H9 (cell line): Measurements from ENCODE around the gene PLEKHG3. TPM values are rescaled to one million over a fixed set of nuclear protein-coding genes. Genes with fewer than 3 reads are reported as not detected.

Source experiments
- DNase-seq: peaks from one replicate; pipeline ENCODE4 v3.0.0-alpha.2; 2017
- H2AFZ ChIP-seq: one replicate; pipeline ENCODE4 v1.6.1; 2013; ENCODE audit warnings: mild to moderate bottlenecking, low read length, control low read depth, moderate library complexity
- H2AK5ac ChIP-seq: 2 replicates; pipeline ENCODE4 v1.6.1; 2013; ENCODE audit warnings: low read length, control low read depth, mixed read lengths; ENCODE audit not compliant: insufficient read length
- H2BK120ac ChIP-seq: one replicate; pipeline ENCODE4 v1.6.1; 2013; ENCODE audit warnings: low read depth, mild to moderate bottlenecking, low read length, control low read depth, inconsistent platforms; ENCODE audit not compliant: poor library complexity, severe bottlenecking
- H2BK12ac ChIP-seq: 2 replicates; pipeline ENCODE4 v1.6.1; 2013; ENCODE audit warnings: low read length, control low read depth, mixed read lengths, low read depth; ENCODE audit not compliant: insufficient read length
- H2BK15ac ChIP-seq: 2 replicates; pipeline ENCODE4 v1.6.1; 2013; ENCODE audit warnings: low read depth, low read length, control low read depth
- H2BK20ac ChIP-seq: one replicate; pipeline ENCODE4 v1.6.1; 2013; ENCODE audit warnings: low read depth, mild to moderate bottlenecking, low read length, control low read depth, inconsistent platforms; ENCODE audit not compliant: poor library complexity, severe bottlenecking
- H2BK5ac ChIP-seq: 2 replicates; pipeline ENCODE4 v1.6.1; 2013; ENCODE audit warnings: low read length, control low read depth, mixed read lengths; ENCODE audit not compliant: insufficient read length
- H3K14ac ChIP-seq: 2 replicates; pipeline ENCODE4 v1.6.1; 2013; ENCODE audit warnings: low read length, control low read depth; ENCODE audit not compliant: insufficient read depth
- H3K18ac ChIP-seq: 2 replicates; pipeline ENCODE4 v1.6.1; 2013; ENCODE audit warnings: low read depth, mild to moderate bottlenecking, mixed read lengths, low read length, control low read depth; ENCODE audit not compliant: insufficient read length
- H3K23ac ChIP-seq: 2 replicates; pipeline ENCODE4 v1.6.1; 2013; ENCODE audit warnings: low read length, control low read depth, mixed read lengths, low read depth; ENCODE audit not compliant: insufficient read length
- H3K23me2 ChIP-seq: 2 replicates; pipeline ENCODE4 v1.6.1; 2013; ENCODE audit warnings: low read depth, mild to moderate bottlenecking, mixed read lengths, low read length, control low read depth; ENCODE audit not compliant: insufficient read length, poor library complexity, severe bottlenecking
- H3K27ac ChIP-seq: 2 replicates; pipeline ENCODE4 v1.5.1; 2013; ENCODE audit warnings: low read length, control low read depth, mixed read lengths, low read depth; ENCODE audit not compliant: insufficient read length
- H3K27me3 ChIP-seq: 2 replicates; pipeline ENCODE4 v1.6.1; 2013; ENCODE audit warnings: low read length, control low read depth, inconsistent platforms; ENCODE audit not compliant: insufficient read depth
- H3K4ac ChIP-seq: 2 replicates; pipeline ENCODE4 v1.6.1; 2013; ENCODE audit warnings: low read depth, mild to moderate bottlenecking, control low read depth, inconsistent platforms, low read length, moderate library complexity
- H3K4me1 ChIP-seq: 2 replicates; pipeline ENCODE4 v1.6.1; 2013; ENCODE audit warnings: low read length, control low read depth, inconsistent platforms; ENCODE audit not compliant: insufficient read depth
- H3K4me2 ChIP-seq: 2 replicates; pipeline ENCODE4 v1.6.1; 2013; ENCODE audit warnings: low read length, control low read depth, mixed read lengths; ENCODE audit not compliant: insufficient read length, insufficient read depth
- H3K56ac ChIP-seq: 2 replicates; pipeline ENCODE4 v1.6.1; 2013; ENCODE audit warnings: low read depth, mild to moderate bottlenecking, mixed read lengths, low read length, control low read depth; ENCODE audit not compliant: insufficient read length
- H3K79me1 ChIP-seq: 2 replicates; pipeline ENCODE4 v1.6.1; 2013; ENCODE audit warnings: low read depth, mild to moderate bottlenecking, moderate library complexity, low read length, control low read depth, inconsistent platforms; ENCODE audit not compliant: insufficient read depth, poor library complexity, severe bottlenecking
- H3K79me2 ChIP-seq: 2 replicates; pipeline ENCODE4 v1.6.1; 2013; ENCODE audit warnings: low read length, control low read depth, inconsistent platforms; ENCODE audit not compliant: insufficient read depth
- H3K9ac ChIP-seq: 2 replicates; pipeline ENCODE4 v1.6.1; 2013; ENCODE audit warnings: low read length, control low read depth, mixed read lengths; ENCODE audit not compliant: insufficient read length; ENCODE audit errors: extremely low read depth
- H3K9me3 ChIP-seq: one replicate; pipeline ENCODE4 v1.6.1; 2013; ENCODE audit warnings: low read depth, low read length, inconsistent platforms; ENCODE audit not compliant: control insufficient read depth
- H3T11ph ChIP-seq: one replicate; pipeline ENCODE4 v1.6.1; 2013; ENCODE audit warnings: mild to moderate bottlenecking, low read length, control low read depth, inconsistent platforms
- H4K20me1 ChIP-seq: one replicate; pipeline ENCODE4 v1.6.1; 2013; ENCODE audit not compliant: control insufficient read depth, insufficient read length, insufficient read depth
- H4K5ac ChIP-seq: 2 replicates; pipeline ENCODE4 v1.6.1; 2013; ENCODE audit warnings: low read depth, mild to moderate bottlenecking, mixed read lengths, low read length, control low read depth; ENCODE audit not compliant: insufficient read length
- H4K8ac ChIP-seq: replicated peaks from 2 replicates; pipeline ENCODE4 v1.6.1; 2013; ENCODE audit warnings: low read length, control low read depth, mixed read lengths, low read depth; ENCODE audit not compliant: insufficient read length
- H4K91ac ChIP-seq: 2 replicates; pipeline ENCODE4 v1.6.1; 2013; ENCODE audit warnings: low read depth, mild to moderate bottlenecking, moderate library complexity, mixed read lengths, low read length, control low read depth; ENCODE audit not compliant: insufficient read length
- H3K27ac Mint-ChIP-seq, 3 experiments: 2 replicates in 2 of 3; 3 replicates in 1 of 3; pipeline ENCODE4 v1.8.0; 2020 to 2021; ENCODE audit warnings: mixed read lengths in 3 of 3, mild to moderate bottlenecking in 1 of 3, moderate library complexity in 1 of 3
- H3K27me3 Mint-ChIP-seq: 2 replicates; pipeline ENCODE4 v1.8.0; 2021; ENCODE audit warnings: low read depth, mild to moderate bottlenecking, moderate library complexity, mixed read lengths
- H3K36me3 Mint-ChIP-seq, 3 experiments: 2 replicates in 2 of 3; 3 replicates in 1 of 3; pipeline ENCODE4 v1.8.0; 2020 to 2021; ENCODE audit warnings: low read depth in 3 of 3, mixed read lengths in 3 of 3; ENCODE audit not compliant: insufficient read depth in 1 of 3
- H3K4me1 Mint-ChIP-seq, 2 experiments: 2 replicates each; pipeline ENCODE4 v1.8.0; 2020; ENCODE audit warnings: mixed read lengths in 2 of 2
- H3K4me3 Mint-ChIP-seq, 2 experiments: 2 replicates in 1 of 2; 3 replicates in 1 of 2; pipeline ENCODE4 v1.8.0; 2020 to 2021; ENCODE audit warnings: mild to moderate bottlenecking in 2 of 2, mixed read lengths in 2 of 2, moderate library complexity in 1 of 2
- H3K9me3 Mint-ChIP-seq, 2 experiments: 2 replicates in 1 of 2; 3 replicates in 1 of 2; pipeline ENCODE4 v1.8.0; 2020; ENCODE audit warnings: mild to moderate bottlenecking in 2 of 2, mixed read lengths in 2 of 2, moderate library complexity in 1 of 2
- WGBS: extraction: QIAGEN DNeasy Blood & Tissue Kit; methylation state at CpG from one replicate; pipeline ENCODE4 v1.1.7; 2013; ENCODE audit warnings: missing lambda C conversion rate, low lambda C conversion rate, mixed read lengths; ENCODE audit not compliant: insufficient read length; ENCODE audit errors: extremely low coverage; 5-methylcytosine and 5-hydroxymethylcytosine counted together
- total RNA-seq: library from RNA; stranded (reverse); gene quantifications from 2 replicates; pipeline ENCODE4 v1.2.1, GENCODE V29; 2021
- TF ChIP-seq, protein P1 (sequence below): fragments of 200-600 bp; sonication (generic); conservative IDR thresholded peaks from 3 replicates; pipeline ENCODE4 v1.8.0; 2021; ENCODE audit warnings: antibody characterized with exemption, mild to moderate bottlenecking

The PLEKHG3 gene
- total RNA-seq, 1 experiment from 2014 or later: 48.5 TPM

DNA sequence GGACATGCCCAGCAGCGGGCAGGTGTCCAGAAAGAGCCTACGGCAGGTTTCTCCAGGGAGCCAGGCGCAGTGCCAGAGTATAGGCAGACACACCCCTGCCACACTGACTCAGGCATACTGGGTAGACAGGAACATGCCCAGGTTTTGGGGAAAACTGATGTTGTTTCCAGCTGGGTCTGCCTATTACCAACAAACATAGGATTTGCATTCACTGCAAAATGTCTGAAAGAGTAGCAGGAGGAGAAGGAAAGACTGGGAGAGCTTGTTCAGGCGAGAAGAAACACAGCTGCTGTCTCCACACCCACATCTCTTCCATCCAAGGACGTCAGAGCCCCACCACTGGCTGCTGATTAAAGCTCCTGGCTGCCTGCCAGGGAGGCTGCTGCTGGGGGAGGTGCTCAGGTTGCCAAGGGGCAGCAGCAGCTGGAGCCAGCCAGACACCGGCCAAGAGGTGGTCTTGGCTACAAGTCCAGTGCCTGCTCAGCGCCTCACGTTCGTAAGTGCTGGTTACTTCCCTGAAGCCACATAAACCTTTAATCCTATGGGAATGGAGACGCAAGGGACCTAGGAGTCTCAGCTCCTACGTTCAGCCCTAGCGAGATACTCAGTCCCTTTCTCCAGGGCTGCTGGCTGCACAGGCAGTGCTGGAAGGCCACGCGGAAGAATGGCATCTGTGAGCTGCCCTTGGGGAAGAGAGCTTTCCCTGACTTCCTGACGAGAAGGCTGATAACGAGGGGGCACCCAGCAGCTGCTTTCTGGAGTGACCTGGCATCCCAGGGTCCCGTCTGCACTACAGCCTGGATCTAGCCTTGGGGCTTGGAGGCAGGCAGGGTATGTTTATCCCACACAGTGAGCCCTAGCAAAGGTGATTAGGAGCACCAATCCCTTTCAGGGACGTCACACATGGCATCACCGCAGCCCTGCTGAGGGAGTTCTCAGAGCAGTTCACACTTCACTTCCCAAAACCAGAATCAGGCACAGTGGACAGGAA lies 58.1 kb downstream of the PLEKHG3 start:
- Mint-ChIP-seq H3K9me3 (no peaks in the 10 kb centered on the region; a peak in 2 of 5 replicates), H3K4me1 (peaks cover 56 to 74% of the 10 kb centered on the region in 2 experiments)
- no CpG with 5 or more reads among the region's 19 CpGs for WGBS

More for the DNA sequence above, 58.1 kb downstream of the PLEKHG3 start:
- H4K5ac ChIP-seq: no peak overlapping the region
- H3K4me1 ChIP-seq: peaks cover 5% of the 10 kb centered on the region; the same call in 1 of the 2 replicates
- H4K91ac ChIP-seq: no peak overlapping the region
- Mint-ChIP-seq H3K4me3 (no peak overlapping the region), H3K27me3 (peaks cover 23% of the 10 kb centered on the region), H3K36me3 (no peaks in the 10 kb centered on the region; a peak in 1 of 7 replicates), H3K27ac (no peak overlapping the region)
- no peaks in the 10 kb centered on the region for H3K79me2 ChIP-seq
- H2BK5ac ChIP-seq: no peak overlapping the region
- no peaks in the 10 kb centered on the region for H3K9me3 ChIP-seq
- no peak overlapping the region for H4K8ac ChIP-seq
- no peak overlapping the region for H3K4me2 ChIP-seq
- no peaks in the 10 kb centered on the region for H3K27me3 ChIP-seq
- no peak overlapping the region for H3K4ac ChIP-seq
- H3K56ac ChIP-seq: no peak overlapping the region
- H3K9ac ChIP-seq: no peak overlapping the region
- no peak overlapping the region for H2BK20ac ChIP-seq
- no peak overlapping the region for H2BK120ac ChIP-seq
- TF ChIP-seq, protein P1, sequence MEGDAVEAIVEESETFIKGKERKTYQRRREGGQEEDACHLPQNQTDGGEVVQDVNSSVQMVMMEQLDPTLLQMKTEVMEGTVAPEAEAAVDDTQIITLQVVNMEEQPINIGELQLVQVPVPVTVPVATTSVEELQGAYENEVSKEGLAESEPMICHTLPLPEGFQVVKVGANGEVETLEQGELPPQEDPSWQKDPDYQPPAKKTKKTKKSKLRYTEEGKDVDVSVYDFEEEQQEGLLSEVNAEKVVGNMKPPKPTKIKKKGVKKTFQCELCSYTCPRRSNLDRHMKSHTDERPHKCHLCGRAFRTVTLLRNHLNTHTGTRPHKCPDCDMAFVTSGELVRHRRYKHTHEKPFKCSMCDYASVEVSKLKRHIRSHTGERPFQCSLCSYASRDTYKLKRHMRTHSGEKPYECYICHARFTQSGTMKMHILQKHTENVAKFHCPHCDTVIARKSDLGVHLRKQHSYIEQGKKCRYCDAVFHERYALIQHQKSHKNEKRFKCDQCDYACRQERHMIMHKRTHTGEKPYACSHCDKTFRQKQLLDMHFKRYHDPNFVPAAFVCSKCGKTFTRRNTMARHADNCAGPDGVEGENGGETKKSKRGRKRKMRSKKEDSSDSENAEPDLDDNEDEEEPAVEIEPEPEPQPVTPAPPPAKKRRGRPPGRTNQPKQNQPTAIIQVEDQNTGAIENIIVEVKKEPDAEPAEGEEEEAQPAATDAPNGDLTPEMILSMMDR: no peak
- H3K14ac ChIP-seq: no peak overlapping the region
- H2BK15ac ChIP-seq: no peak overlapping the region
- peaks cover 4% of the 10 kb centered on the region for H3K23me2 ChIP-seq
- no peak overlapping the region for H2AK5ac ChIP-seq
- H3K23ac ChIP-seq: no peak overlapping the region
- no peak overlapping the region for H3T11ph ChIP-seq
- no peaks in the 10 kb centered on the region for H4K20me1 ChIP-seq
- no peak overlapping the region for H2AFZ ChIP-seq
- no peaks in the 10 kb centered on the region for H3K79me1 ChIP-seq
- no peak overlapping the region for H3K18ac ChIP-seq
- no peak for DNase-seq
- H2BK12ac ChIP-seq: no peak overlapping the region
- no peak overlapping the region for H3K27ac ChIP-seq
